GM12873 (cell line): ENCODE results near the gene PAGE5.

Experiments used
- CTCF ChIP-seq: IDR thresholded peaks from 2 replicates; pipeline ENCODE4 v1.5.1; 2012; ENCODE audit warnings: low read depth, mild to moderate bottlenecking, moderate library complexity, low read length, control low read depth; ENCODE audit not compliant: insufficient read depth; ENCODE audit errors: missing control alignments

The PAGE5 gene

DNA sequence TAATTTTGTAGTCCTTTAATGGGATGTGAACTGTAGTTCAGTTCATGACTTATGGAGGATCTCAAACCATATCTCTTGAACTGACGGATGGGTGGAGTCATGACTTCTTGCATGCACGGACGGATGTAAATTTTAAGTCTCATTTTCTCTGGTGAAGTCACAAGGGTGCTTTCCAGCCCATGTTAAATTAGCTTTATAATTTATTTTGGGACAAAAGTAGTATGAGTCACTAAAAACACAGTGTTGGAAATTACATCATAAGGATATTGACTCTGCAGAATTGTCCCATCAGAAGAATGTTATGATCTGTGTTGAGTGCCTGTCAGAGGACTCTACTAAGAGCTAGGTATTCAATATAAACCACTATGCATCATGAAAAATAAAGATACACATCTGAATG lies 6.8 kb upstream of the PAGE5 start:
- no peak for TF ChIP-seq CTCF

- no peak for TF ChIP-seq CTCF
Observed at GRCh38 chrX:55240788-55241340, 20.7 kb downstream of the PAGE5 start.

DNA sequence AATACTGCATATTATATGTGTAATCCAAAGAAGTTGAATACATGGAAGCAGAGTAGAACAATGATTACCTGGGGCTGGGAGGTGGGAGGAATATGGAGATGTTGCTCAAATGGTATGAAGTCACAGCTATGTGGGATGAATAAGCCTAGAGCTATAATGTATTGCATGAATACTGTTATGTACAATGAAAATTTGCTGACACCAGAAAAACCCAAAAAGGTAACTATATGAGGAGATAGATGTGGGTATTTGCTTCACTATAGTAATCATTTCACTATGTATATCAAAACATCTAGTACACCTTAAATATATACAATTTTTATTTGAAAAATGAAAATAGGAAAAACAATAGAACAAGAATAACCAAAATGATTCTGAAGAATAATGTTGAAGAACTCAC lies 33.4 kb downstream of the PAGE5 start:
- no peak for TF ChIP-seq CTCF

DNA sequence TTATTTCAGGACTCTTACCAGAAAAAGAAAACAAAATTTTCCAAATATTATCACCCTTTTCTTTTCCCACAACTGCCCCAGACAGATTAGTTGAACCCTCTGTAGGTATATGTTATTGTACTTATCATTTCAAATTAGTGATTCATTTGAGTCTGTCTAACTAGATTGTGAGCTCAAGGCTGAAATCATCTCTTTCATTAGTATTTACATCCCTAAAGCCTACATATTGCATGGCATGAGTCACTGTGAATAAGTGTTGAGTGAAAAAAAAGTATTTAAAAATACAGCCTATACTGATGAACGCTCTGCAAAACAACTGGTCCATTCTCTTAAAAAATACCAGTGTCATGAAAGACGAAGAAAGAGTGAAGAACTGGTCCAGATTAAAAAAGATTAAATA lies 40.7 kb downstream of the PAGE5 start:
- TF ChIP-seq CTCF = no peak

DNA sequence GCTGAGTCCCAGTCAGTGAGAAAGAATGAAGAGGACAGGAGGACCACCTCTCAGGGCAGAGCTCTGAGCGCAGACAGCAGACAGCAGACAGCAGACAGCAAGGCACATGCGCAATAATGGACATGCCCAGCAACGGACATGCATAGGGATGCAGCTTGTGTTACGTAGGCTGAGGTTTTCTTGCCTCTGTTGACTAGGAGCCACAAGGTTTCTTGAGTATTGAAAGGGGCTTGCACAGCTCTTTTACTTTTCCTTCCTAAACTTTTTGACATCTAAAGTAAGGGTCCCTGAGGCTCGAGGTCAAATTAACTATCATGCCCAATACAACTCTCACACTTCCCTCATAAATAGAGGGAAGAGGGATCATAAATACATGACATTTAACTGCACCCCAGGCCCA lies 44.7 kb downstream of the PAGE5 start, which contains the start of gene PAGE3:
Gene PAGE3 (minus strand): TSS at position 101 of the 400 bp plus-strand sequence. CDS start 1,013 bp downstream, outside the sequence.
- no peak for TF ChIP-seq CTCF
